ELR (cell line): ENCODE data around the gene UBTFL1.
"Not testable (repeated sequence)": the region's sequence is repeated elsewhere in the genome, so short reads cannot be mapped to it uniquely, and the experiment has no call there.

Experiments used
- DNase-seq: peaks from one replicate; pipeline ENCODE4 v3.0.0-alpha.2; 2015; ENCODE audit warnings: low read depth

Gene UBTFL1, protein sequence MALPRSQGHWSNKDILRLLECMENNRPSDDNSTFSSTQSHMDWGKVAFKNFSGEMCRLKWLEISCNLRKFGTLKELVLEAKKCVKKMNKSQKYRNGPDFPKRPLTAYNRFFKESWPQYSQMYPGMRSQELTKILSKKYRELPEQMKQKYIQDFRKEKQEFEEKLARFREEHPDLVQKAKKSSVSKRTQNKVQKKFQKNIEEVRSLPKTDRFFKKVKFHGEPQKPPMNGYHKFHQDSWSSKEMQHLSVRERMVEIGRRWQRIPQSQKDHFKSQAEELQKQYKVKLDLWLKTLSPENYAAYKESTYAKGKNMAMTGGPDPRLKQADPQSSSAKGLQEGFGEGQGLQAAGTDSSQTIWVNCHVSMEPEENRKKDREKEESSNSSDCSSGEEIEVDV

GRCh38 chr11:90085650-90086049, at the start of gene UBTFL1:
Gene UBTFL1 (plus strand): TSS chr11:90085950. CDS start chr11:90085950, 0 bp downstream.
- not testable (repeated sequence) for DNase-seq

- not testable (repeated sequence) for DNase-seq
Observed at GRCh38 chr11:90051591-90052209, 34.0 kb upstream of the UBTFL1 start.

- DNase-seq = not testable (repeated sequence)
Observed at GRCh38 chr11:90052311-90052710, 33.4 kb upstream of the UBTFL1 start.

GRCh38 chr11:90053545-90053944, 32.2 kb upstream of the UBTFL1 start:
- DNase-seq = not testable (repeated sequence)

DNA sequence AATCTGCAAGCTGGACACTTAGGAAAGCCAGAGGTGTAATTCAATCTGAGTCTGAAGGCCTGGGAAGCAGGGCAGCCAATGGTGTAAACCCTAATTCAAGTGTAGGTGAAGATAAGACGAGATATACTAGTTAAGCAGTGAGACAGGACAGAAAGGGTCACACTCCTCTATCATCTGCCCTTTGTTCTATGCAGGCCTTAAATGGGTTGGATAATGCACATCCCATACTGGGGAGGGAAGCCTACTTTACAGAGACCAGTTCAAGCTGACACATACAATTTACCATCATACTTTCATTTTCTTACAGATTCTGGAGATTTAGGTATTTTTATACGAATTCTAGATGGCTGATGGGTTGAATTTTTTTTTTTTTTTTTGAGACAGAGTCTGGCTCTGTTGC, 3.0 kb downstream of the UBTFL1 start:
- not testable (repeated sequence) for DNase-seq

DNA sequence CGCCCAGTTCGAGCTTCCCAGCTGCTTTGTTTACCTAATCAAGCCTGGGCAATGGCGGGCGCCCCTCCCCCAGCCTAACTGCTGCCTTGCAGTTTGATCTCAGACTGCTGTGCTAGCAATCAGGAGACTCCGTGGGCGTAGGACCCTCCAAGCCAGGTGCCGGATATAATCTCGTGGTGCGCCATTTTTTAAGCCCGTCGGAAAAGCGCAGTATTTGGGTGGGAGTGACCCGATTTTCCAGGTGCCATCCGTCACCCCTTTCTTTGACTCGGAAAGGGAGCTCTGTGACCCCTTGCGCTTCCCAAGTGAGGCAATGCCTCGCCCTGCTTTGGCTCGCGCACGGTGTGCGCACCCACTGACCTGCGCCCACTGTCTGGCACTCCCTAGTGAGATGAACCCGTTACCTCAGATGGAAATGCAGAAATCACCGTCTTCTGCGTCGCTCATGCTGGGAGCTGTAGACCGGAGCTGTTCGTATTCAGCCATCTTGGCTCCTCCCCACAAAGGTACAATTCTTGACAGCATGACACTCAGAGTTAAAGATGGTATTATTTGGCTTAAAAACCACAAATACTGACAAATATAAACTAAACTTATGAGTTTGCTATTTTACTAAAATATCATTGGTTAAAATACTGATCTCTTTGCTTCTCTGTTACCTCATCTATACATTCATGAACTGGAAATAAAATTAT, 9.6 kb downstream of the UBTFL1 start:
- DNase-seq = not testable (repeated sequence)

DNA sequence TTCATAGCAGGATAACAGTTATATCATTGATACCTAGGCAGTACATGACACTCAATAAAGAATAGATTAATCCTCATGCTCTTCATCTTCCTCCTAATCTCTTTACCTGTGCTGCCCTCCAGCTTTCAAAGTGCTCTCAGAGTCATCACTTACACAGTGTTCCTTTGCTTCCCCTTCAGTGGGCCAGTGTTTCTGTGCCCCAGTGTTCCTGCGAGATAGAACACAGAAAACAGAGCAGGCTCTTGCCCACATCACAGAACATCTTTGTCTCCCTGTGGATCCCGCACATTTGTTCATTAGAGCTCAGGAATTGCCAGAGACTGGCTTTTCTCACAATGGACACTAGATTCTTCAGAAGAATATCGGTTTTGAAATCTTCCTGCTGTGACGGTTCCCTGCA, 12.5 kb downstream of the UBTFL1 start:
- not testable (repeated sequence) for DNase-seq

DNA sequence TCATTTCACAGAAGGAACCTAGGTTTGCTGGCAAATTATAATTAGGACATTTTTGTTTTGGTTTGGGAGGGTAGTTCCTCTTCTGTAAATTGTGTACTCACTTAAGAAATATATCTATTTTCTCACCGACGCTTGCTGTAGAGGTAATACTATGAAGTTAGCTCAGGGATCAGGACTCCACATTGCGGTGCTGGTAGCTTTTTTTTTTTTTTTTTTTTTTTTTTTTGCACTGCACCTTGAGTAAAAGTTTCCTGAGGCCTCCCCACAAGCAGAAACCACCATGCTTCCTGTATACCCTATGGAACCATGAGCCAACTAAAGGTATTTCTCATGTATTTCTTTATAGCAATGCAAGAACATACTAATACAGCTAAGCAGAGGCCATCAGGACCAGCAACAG, 14.7 kb downstream of the UBTFL1 start:
- no peak for DNase-seq

- DNase-seq = peak; percentile 21
Observed at GRCh38 chr11:90113541-90113940, 27.8 kb downstream of the UBTFL1 start.

DNA sequence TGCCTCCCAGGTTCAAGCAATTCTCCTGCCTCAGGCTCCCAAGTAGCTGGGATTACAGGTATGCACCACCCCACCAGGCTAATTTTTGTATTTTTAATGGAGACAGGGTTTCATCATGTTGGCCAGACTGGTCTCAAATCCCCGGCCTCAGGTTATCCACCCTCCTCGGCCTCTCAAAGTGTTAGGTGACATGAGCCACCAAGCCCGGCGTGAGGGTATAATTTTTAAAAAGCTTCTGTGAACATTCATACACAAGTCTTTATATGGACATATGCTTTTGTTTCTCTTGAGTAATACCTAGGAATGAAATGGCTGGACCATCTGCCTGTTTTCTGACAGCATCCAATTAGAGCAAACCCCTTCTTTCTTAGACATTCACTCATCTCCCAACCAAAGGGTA, 34.4 kb downstream of the UBTFL1 start:
- no peak for DNase-seq

GRCh38 chr11:90124371-90124770, 38.6 kb downstream of the UBTFL1 start:
- no peak for DNase-seq

GRCh38 chr11:90124946-90125345, 39.2 kb downstream of the UBTFL1 start:
- DNase-seq = no peak

GRCh38 chr11:90133560-90134477, 48.1 kb downstream of the UBTFL1 start:
- no peak for DNase-seq

DNA sequence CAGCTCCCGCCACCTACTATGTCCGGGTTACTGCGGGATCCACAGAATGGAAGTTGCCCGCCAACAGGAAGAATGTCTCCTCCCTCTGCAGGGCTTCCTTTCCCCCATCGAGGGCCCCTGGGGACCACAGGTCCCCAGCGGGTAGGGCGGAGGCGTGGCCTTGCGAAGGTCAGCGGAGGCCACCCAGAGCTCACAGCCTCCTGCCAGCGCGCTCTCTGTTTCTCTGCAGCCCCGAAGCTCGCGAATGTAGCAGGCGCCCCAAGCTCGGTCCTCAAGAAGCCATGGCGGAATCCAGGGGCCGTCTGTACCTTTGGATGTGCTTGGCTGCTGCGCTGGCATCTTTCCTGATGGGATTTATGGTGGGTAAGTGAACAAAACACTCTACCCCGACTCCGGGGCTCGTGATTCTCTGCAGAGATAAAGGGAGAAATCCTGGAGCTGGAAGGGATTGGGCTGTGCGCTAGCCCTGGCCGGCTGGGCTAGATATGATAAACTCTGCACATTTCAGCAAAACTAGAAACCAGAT, 48.8 kb downstream of the UBTFL1 start, which contains the start of gene NAALAD2:
TSS of gene NAALAD2 (plus strand) at position 186 of the 526 bp plus-strand sequence. CDS start at position 282, 96 bp downstream.
- peak; percentile 42 for DNase-seq

DNA sequence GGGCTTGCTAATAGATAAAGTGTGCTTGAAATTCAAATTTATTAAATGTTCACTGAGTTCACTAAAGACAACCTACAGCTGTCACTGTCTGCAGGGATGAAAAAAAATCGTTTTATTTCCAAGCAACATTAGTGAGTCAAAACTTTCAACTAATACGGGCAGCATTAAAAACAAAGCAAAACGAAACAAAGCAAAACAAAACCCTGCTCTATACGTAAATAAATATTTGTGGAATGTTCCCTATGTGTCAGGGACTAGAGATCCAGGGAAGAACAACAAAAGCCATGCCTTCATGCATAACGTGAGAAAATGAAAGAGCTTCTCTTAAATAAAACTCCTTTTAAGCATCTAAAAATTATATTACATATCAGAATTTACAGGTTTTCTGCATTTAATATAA, 49.3 kb downstream of the UBTFL1 start:
- DNase-seq = peak; percentile 8
